GM12878 (cell line): ENCODE results near the gene FBXL16. TPM values are rescaled to one million over a fixed set of nuclear protein-coding genes. Genes with fewer than 3 reads are reported as not detected.
A peak's percentile ranks its signal among the peaks of the same experiment; 100 is the strongest.

Experiments
- BACH1 ChIP-seq: fragments of 450-650 bp; IDR thresholded peaks from 2 replicates; pipeline ENCODE4 v1.6.1; 2017; ENCODE audit warnings: mild to moderate bottlenecking, borderline replicate concordance
- CHD4 ChIP-seq: fragments of 200-600 bp; sonication (generic); IDR thresholded peaks from 2 replicates; pipeline ENCODE4 v1.6.1; 2016; ENCODE audit warnings: mild to moderate bottlenecking
- CREB1 ChIP-seq: IDR thresholded peaks from 2 replicates; pipeline ENCODE4 v1.6.1; 2012; ENCODE audit warnings: low read depth, mild to moderate bottlenecking, inconsistent platforms
- DPF2 ChIP-seq: fragments of 450-650 bp; IDR thresholded peaks from 2 replicates; pipeline ENCODE4 v1.6.1; 2017; ENCODE audit warnings: mild to moderate bottlenecking
- EGR1 ChIP-seq, 2 experiments: IDR thresholded peaks; 1 replicate in 1 of 2; 2 replicates in 1 of 2; pipeline ENCODE4 v1.6.1; 2011 to 2012; ENCODE audit warnings: low read depth in 2 of 2, low read length in 2 of 2, borderline replicate concordance in 1 of 2, mild to moderate bottlenecking in 1 of 2, moderate library complexity in 1 of 2
- ELK1 ChIP-seq: IDR thresholded peaks from 2 replicates; pipeline ENCODE4 v1.6.1; 2012; ENCODE audit warnings: low read depth, low read length, improper control_type of control experiment
- ESRRA ChIP-seq: IDR thresholded peaks from 2 replicates; pipeline ENCODE4 v1.6.1; 2012; ENCODE audit warnings: mild to moderate bottlenecking, low read length, improper control_type of control experiment
- GATAD2B ChIP-seq: fragments of 450-650 bp; conservative IDR thresholded peaks from 2 replicates; pipeline ENCODE4 v1.6.1; 2017; ENCODE audit warnings: low read depth, mild to moderate bottlenecking, moderate library complexity
- IKZF1 ChIP-seq: fragments of 450-650 bp; conservative IDR thresholded peaks from 2 replicates; pipeline ENCODE4 v1.6.1; 2017; ENCODE audit warnings: antibody characterized with exemption, mild to moderate bottlenecking
- LARP7 ChIP-seq: fragments of 450-650 bp; IDR thresholded peaks from 2 replicates; pipeline ENCODE4 v1.6.1; 2017; ENCODE audit warnings: mild to moderate bottlenecking
- NFXL1 ChIP-seq: fragments of 450-650 bp; IDR thresholded peaks from 2 replicates; pipeline ENCODE4 v1.6.1; 2017; ENCODE audit warnings: antibody characterized with exemption, mild to moderate bottlenecking, borderline replicate concordance
- NR2C2 ChIP-seq: IDR thresholded peaks from 2 replicates; pipeline ENCODE4 v1.6.1; 2011; ENCODE audit warnings: borderline replicate concordance, low read depth; ENCODE audit not compliant: control insufficient read depth, insufficient read length
- NR2F1 ChIP-seq: fragments of 450-650 bp; conservative IDR thresholded peaks from 2 replicates; pipeline ENCODE4 v1.6.1; 2017; ENCODE audit warnings: mild to moderate bottlenecking
- POLR2A ChIP-seq: IDR thresholded peaks from 2 replicates; pipeline ENCODE4 v1.6.1; 2011; ENCODE audit warnings: low read depth, mild to moderate bottlenecking, low read length
- POLR2AphosphoS2 ChIP-seq: IDR thresholded peaks from 2 replicates; pipeline ENCODE4 v1.6.1; 2011; ENCODE audit warnings: low read depth, mild to moderate bottlenecking, low read length, improper control_type of control experiment, moderate library complexity
- RBBP5 ChIP-seq: fragments of 200-600 bp; sonication (generic); conservative IDR thresholded peaks from 2 replicates; pipeline ENCODE4 v1.6.1; 2016
- SMAD5 ChIP-seq: IDR thresholded peaks from 2 replicates; pipeline ENCODE4 v1.6.1; 2016; ENCODE audit warnings: antibody characterized with exemption, low read depth
- SMARCA5 ChIP-seq: fragments of 450-650 bp; IDR thresholded peaks from 2 replicates; pipeline ENCODE4 v1.6.1; 2017; ENCODE audit warnings: mild to moderate bottlenecking
- TCF12 ChIP-seq: IDR thresholded peaks from 2 replicates; pipeline ENCODE4 v1.6.1; 2011; ENCODE audit warnings: low read depth, mild to moderate bottlenecking, low read length
- ZBTB11 ChIP-seq: fragments of 450-650 bp; formaldehyde crosslinking; IDR thresholded peaks from 2 replicates; pipeline ENCODE4 v1.5.0; 2022; ENCODE audit warnings: mild to moderate bottlenecking, missing genetic modification characterization
- ZNF622 ChIP-seq: fragments of 450-650 bp; IDR thresholded peaks from 2 replicates; pipeline ENCODE4 v1.6.1; 2017; ENCODE audit warnings: mild to moderate bottlenecking, inconsistent platforms
- ZNF687 ChIP-seq: fragments of 450-650 bp; IDR thresholded peaks from 2 replicates; pipeline ENCODE4 v1.6.1; 2017; ENCODE audit warnings: mild to moderate bottlenecking, moderate library complexity
- polyA plus RNA-seq, 11 experiments: library from polyadenylated mRNA; depleted of rRNA in 4 of 11; unstranded in 6 of 11; stranded (reverse) in 5 of 11; fragments of >200 nt; fragmentation: Nextera tagmentation in 4 of 11; fragmentation: Illumina TruSeq in 1 of 11; extraction: Ambion mirVana in 4 of 11; extraction: Trizol in 1 of 11; gene quantifications; 1 replicate in 1 of 11; 2 replicates in 10 of 11; pipeline versions ENCODE4 v1.2.1 to v1.2.3, GENCODE V29; 2011 to 2016; ENCODE audit warnings: inconsistent platforms in 2 of 11, missing spikeins in 2 of 11, low read depth in 1 of 11
- total RNA-seq, 4 experiments: library from RNA; depleted of rRNA in 3 of 4; stranded (reverse); fragments of >200 nt in 3 of 4; fragmentation: Illumina TruSeq in 1 of 4; extraction: Trizol in 1 of 4; gene quantifications; 2 replicates each; pipeline versions ENCODE4 v1.2.1 to v1.2.3, GENCODE V29; 2013 to 2021
- TF ChIP-seq, protein P1 (sequence below): IDR thresholded peaks from 2 replicates; pipeline ENCODE4 v1.6.1; 2011; ENCODE audit warnings: low read depth, mild to moderate bottlenecking, low read length, moderate library complexity, borderline replicate concordance; ENCODE audit errors: extremely low read depth

Gene FBXL16
- total and polyA plus RNA-seq, 10 of the 15 experiments (the other 5 are each of a cell fraction or from before 2014, with no cell fraction given) = 0.13 to 1.4 (median 0.24) TPM

- TF ChIP-seq ZNF687 = peak; percentile 61
- TF ChIP-seq POLR2A = peak; percentile 79
- peak; percentile 96 for TF ChIP-seq IKZF1
- TF ChIP-seq NR2C2 = no peak
- 0 out of 2 replicates have a peak, but pooled peaks have one; percentile 26 for TF ChIP-seq NFXL1
- peak; percentile 99 for TF ChIP-seq SMARCA5
- peak; percentile 54 for TF ChIP-seq DPF2
- TF ChIP-seq SMAD5 = no peak
- TF ChIP-seq EGR1 (IDR thresholded peaks at IDR 0.05; ENCODE audit: borderline replicate concordance in 1 of 2, low read depth in 2 of 2, low read length in 2 of 2) = peak in 1 of 2 experiments; percentile 82; a peak in 2 of 3 replicates
- TF ChIP-seq CHD4 = no peak
- no peak for TF ChIP-seq ZNF622
- TF ChIP-seq ZBTB11 = peak; percentile 34
- TF ChIP-seq, protein P1, sequence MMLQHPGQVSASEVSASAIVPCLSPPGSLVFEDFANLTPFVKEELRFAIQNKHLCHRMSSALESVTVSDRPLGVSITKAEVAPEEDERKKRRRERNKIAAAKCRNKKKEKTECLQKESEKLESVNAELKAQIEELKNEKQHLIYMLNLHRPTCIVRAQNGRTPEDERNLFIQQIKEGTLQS = no peak
- 0 out of 2 replicates have a peak, but pooled peaks have one; percentile 60 for TF ChIP-seq NR2F1
- TF ChIP-seq GATAD2B = peak; percentile 94
- peak; percentile 67; the same call in 1 of the 2 replicates for TF ChIP-seq ELK1
- no peak for TF ChIP-seq RBBP5
- peak; percentile 94 for TF ChIP-seq LARP7
- TF ChIP-seq POLR2AphosphoS2 = peak; percentile 73; the same call in 1 of the 2 replicates
- no peak for TF ChIP-seq ESRRA
- TF ChIP-seq CREB1 = 0 out of 2 replicates have a peak, but pooled peaks have one; percentile 5
- peak; percentile 28; the same call in 1 of the 2 replicates for TF ChIP-seq TCF12
- peak; percentile 91 for TF ChIP-seq BACH1
Observed at GRCh38 chr16:679814-680624, 25.6 kb downstream of the FBXL16 start, which contains the start of gene STUB1 (continued).
